Vagina (tissue), 2 donors: ENCODE data around the gene DND1.
"Not testable (repeated sequence)": the region's sequence is repeated elsewhere in the genome, so short reads cannot be mapped to it uniquely, and the experiment has no call there.

Source experiments
- CTCF ChIP-seq, 3 experiments: fragments of 450-650 bp in 2 of 3; fragments of 200-600 bp in 1 of 3; sonication (generic) in 1 of 3; IDR thresholded peaks; one replicate each; pipeline ENCODE4 v1.5.1; 2017 to 2019; ENCODE audit warnings: antibody characterized with exemption in 3 of 3, mild to moderate bottlenecking in 2 of 3, moderate library complexity in 2 of 3
- POLR2A ChIP-seq, 2 donors: fragments of 450-650 bp; IDR thresholded peaks; one replicate each; pipeline ENCODE4 v1.6.1; 2017; ENCODE audit warnings: antibody characterized with exemption in 2 of 2, mild to moderate bottlenecking in 2 of 2, moderate library complexity in 2 of 2

DNA sequence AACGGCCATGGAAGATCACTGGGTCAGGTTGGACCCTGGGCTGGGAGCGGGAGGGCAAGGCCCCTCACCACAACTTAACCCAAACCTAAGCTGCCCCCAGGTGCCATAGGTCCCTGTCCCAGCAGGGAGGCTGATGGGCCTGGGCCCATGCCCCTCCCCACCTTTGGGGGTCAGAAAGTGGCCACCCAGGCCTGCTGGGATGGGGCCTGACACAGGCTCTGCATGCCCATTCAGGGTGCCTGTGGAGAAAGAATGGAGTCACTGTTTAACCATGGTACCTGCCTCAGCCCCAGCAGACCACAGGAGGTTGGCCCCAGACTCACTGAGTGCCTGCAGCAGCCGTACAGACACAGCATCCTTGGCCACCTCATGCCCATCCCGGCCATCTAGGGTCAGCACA, 2.3 kb downstream of the DND1 start:
- not testable (repeated sequence) for TF ChIP-seq CTCF, POLR2A (IDR thresholded peaks at IDR 0.05)
